NOMO-1 treated with DMSO at 0.1 percent for 48 hours (cell line): ENCODE measurements around the gene ERICH6.

ENCODE experiments used
- DNase-seq: peaks from one replicate; lab custom pipeline; 2025; ENCODE audit not compliant: unreplicated experiment; lab: John Stamatoyannopoulos, UW

ERICH6 gene

DNA sequence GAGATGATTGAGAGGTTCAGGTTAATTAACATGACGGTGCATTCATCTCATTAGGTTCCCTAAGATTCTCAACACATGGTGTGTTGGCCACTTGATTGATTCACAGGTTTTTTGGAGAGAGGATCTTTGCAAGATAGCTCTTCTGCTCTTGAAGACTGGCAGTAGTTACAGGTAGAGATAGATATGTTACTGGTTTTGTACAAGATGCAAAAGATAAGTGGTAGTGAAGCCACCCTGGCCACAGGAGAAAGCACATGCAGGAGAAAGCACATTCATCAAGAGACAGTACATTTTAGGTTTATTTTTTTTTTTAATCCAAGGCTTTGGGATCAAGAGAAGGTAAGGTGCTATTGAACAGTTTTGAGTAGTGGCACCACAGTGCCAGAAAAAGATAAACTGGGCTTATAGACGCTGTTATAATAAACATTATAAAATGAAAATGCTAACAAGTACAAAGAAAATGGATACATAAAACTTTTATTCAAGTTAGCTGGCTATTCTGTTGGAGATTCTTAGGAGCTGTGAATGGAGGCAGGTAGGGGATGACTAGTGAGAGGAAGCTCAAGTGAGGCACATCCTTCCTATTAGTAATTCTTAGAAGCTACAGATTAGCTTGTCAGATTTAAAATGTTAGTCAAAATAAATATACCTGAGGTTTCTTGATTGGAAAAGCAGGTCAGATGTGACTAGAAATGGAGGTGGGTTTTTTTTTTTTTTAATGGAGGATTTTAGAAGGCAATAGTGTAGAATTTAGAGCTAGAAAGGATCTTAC, 89.8 kb downstream of the ERICH6 start:
- DNase-seq = no peak

- no peak for DNase-seq
Measured at GRCh38 chr3:150613034-150613433, 90.7 kb downstream of the ERICH6 start.

- DNase-seq = no peak
Measured at GRCh38 chr3:150612494-150612893, 91.2 kb downstream of the ERICH6 start.

- no peak for DNase-seq
Measured at GRCh38 chr3:150611666-150612065, 92.1 kb downstream of the ERICH6 start.

DNA sequence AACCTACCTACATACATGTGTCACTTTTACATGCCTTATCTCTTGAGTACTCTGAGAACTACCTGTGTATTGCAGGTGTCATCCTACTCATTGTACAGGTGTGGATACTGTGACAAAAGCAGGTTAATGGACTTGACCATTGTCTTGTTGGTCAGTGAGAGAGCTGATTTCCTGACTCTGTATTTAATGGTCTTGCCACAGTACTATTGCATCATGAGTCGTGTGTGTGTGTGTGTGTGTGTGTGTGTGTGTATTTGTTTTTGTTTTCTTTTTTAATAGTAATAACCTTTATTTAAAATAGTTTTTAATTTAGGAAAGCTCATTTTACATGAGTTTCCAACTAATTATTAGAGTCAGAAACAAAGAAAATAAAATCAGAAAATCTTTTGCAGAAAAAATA, 92.9 kb downstream of the ERICH6 start:
- DNase-seq = no peak

GRCh38 chr3:150609988-150610387, 93.7 kb downstream of the ERICH6 start:
- no peak for DNase-seq
